HK-2 (cell line): ENCODE measurements around the gene TAS1R2.
"Not testable (repeated sequence)": the region's sequence is repeated elsewhere in the genome, so short reads cannot be mapped to it uniquely, and the experiment has no call there.

ENCODE experiments used
- DNase-seq: peaks from one replicate; pipeline ENCODE4 v3.0.0-alpha.2; 2018; ENCODE audit not compliant: unreplicated experiment

TAS1R2 gene

DNA sequence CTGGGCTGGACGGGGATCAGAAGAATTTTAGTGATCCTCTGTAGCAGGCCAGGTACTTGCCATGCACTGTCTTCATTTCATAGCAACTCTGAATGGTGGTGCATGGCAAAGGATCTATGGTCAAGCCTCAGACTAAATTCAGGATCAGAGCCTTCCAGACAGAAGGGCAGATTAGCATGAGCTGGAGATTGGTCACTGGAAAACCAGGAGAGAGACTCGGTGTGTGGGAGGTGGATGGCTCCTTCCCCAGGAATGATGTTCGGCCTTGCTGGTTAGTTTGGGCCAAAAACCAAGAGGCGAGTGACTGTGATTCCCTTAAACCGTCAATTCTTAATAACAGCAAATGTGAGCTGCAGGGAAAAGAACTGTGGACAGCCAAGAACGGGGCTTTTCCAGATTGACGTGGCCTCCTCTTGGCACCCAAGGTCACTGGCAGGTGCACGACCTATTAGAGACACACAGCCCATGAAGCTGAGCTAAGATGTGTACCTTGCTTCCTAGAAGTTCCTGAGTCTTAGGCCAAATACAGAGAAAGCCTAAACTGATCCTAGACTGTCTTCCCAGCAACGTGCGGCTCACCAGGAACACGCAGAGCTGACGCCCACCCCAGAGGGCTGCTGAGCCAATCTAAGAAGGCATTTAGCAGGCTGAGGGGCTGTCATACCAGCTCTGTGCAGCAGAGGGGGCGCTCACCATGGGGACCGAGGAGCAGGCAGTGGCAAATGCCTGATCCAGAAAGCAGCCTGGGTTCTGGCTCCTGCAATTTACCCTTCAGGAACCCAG is 24.4 kb upstream of the TAS1R2 start:
- DNase-seq = peak; percentile 70

DNA sequence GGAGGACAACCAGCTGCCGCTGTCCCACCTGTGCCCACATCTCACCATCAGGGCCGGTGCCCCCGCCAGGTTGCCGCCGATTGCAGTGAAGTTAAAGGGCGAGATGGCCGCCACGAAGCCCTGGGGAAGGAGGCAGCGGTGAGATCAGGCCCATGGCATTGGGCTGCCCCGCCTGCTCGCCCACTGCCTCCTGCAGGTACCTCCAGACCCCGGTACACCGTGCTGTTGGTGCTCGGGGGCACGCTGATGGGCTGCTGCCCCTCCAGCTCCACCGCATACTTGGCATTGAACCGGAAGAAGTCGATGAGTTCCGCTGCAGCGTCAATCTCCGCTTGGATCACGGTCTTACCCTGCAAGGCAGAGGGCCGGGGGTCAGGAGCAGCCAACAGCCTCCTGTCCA is 23.6 kb upstream of the TAS1R2 start:
- DNase-seq = no peak

DNA sequence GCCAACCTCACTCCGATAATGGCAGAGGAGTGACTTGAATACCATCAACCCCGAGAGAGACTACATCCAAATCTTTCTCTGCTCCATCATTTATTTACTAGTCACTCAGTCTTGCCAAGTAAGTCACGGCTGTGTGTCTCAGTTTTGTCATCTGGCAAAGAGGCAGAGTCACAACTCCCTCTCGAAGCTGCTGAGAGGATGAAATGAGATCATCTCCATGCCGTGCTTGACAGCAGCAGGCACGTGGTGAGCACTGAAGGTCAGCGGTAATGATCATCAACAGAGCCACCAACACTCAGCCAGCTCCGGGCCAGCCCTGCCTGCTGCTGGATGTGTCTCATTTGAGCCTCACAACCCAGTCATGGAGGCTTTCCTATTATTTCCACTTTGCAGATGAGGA is 23.0 kb upstream of the TAS1R2 start:
- peak; percentile 63 for DNase-seq

DNA sequence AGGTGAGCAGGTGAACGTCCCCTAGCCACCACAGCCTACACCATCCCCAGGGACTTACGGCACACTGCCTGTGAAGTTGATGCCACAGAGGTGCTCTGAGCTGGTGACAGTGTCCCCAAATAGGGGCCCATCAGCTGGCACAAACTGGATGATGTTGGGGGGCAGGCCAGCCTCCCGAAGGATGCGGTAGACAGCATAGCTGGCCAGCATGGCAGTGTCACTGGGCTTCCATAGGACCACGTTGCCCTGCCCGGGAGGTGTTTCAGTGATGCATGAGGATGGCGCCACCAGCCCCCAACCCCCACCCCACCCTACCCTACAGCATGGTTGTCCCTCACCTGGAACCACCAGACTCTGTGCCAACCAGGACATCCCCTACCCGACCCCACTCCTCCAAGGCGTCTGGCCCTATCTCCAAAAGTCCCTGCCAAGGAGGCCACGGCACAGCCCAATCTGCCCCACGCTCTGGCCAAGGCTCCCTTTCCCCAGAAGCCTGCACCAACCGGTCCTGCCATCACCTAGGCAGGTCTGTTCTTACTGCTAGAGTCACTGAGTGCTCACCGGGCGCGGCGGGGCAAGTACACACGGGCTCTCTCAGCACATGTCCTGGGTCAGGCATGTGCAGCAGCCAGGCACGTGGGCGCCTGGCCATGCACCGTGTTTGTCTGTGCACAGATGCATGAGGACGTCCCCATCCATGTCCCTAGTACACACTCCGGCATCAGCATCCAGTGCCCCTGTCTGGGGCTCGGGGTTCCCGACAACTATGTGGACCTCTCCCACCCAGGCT is 22.4 kb upstream of the TAS1R2 start:
- no peak for DNase-seq

DNA sequence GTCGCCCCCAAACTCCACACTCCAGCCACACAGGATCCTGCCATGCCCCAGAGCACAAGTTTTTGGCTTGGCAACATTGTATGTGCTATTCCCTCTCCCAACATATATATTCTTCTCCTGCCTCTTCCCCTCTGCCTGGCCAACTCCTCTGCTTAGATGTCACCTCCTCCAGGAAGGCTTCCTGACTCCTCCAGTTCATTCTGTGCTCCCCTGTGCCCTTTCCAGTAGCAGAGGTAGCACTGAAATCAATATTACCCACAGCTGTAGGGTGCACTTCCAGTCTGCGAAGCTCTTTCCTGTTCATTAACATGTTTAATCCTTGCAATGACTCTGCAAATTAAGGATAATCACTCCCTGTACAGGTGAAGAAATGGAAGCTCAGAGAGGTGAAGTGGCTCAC is 21.7 kb upstream of the TAS1R2 start:
- no peak for DNase-seq

DNA sequence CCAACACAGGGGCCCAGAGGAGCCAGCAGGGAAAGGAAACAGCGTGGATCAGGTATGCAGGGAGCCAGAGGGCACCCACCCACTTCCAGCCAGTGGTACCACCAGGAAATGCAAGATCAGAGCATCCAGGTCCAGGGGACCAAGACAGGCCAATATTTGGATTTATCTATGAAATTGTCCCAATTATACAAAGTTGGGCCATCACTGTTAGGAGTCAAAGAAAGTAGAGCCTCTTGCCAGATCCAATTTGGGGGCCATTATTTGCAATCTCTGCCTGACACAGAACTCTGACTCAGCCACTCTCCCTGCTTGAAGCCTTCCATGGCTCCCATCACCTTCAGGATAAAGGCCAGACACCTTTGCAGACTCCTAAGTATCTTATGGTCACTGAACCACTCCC is 21.1 kb upstream of the TAS1R2 start:
- DNase-seq = no peak

DNA sequence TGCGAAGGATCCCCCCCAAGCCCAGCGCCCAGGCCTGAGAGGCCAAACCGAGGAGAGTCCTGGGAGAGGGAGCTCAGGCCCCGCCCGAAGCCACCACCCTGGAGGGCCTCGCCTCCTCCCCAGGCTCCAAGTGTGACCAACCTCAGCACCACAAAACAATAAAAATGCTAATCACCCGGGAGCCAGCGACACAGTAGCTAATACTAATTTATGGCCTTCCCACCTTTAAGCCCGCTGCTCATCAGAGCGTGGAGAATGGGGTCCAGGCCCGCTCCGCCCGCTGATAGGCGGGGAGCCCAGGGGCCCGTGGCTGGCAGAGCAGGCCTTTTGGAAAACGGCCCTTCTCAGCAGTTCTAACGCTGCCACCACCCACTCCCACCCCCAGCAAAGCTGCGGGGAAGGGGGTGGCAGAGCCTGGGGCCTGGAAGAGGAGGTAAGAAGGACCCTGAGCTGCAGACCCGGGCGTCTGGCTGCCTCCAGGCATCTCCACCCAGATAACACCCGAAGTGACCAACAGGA is 20.4 kb upstream of the TAS1R2 start:
- no peak for DNase-seq

DNA sequence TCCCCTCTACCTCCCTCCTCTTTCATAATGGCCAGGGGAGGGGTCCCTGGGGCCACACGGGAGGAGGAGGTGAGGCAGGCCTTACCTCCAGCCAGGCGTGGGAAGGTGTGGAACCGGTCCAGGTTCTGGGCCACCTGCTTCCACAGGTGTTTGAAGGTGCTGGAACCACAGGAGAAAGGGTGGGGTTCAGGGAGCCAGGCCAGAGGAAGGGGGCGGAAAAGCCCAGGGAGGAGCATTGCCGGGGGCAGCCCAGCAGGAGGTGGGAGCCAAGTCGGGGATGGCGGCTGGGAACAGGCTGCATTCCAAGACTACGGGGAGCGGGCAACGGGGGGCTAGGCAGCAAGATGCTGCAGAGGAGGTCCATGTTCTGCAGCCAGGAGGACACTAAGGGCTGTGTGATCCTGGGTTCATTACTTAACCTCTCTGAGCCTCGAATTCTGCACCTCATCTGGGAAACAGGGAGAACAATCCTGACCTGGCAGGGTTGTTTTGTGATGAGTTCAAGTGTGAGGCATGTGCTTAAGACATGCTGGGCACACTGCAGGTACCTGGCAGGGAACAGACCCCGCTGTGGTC is 19.8 kb upstream of the TAS1R2 start:
- DNase-seq = no peak

DNA sequence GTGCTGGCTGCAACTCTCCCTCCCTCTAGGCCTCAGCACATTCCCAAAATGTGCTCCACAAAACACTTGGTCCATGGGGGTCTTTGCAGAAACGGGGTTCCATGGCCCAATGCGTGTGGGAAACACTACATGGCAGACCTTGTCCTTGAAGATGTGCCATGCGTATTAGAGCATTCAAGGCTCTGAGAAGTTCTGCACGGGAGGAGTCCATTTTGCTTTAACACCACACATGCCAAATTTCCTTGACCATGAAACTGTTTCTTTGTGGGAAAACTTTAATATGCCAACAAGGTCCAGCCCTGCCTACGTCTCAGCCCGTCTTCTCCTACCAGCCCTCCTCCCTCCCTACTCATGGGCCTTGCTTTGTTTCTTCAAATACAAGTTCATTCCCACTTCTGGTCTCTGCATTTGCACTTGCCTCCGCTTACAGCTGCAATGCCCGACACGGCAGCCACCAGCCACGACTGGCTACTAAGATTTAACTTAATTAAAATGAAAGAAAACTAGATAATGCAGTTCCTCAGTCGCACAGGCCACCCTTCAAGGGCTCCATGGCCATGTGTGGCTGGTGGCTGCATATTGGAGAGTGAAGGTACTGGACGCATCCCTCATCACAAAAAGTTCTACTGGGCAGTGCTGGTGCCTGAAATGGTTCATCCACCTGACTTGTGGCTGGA is 19.2 kb upstream of the TAS1R2 start:
- DNase-seq = no peak

DNA sequence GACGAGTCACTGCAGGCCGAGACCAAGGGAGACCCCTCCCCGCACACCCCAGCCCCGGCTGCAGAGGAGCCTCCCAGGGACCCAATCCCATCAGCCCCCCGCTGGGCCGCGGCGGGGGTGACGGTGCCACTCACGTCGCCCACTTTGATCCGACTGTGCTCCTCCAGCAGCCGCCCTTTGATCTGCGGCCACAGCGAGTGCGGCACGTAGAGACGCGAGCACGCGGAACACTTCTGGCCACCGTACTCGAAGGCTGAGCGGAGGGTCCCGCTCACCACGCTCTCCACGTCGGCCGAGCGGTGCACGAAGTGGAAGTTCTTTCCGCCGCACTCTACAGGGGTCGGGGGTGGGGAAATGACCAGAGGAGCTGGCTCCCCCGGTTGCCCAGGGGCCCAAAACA is 17.8 kb upstream of the TAS1R2 start:
- DNase-seq = no peak

DNA sequence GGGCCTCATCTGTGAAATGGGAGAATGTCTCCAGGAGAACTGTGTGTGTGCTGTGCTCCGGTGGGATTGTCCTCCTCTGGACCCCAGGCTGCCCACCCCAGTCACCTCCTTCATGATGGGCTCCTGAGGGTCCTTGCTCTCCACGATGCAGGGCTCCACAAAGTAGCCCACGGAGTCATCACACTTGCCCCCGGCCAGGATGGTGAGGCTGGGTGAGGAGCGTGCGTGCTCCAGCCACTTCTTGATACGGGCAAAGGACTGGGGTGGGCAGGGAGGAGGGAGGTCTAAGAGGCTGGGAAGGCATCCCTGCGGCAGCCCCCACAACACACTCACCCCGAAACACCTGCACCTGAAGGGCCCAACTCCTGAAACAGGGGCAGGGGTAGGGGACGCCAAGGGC is 16.8 kb upstream of the TAS1R2 start:
- no peak for DNase-seq

DNA sequence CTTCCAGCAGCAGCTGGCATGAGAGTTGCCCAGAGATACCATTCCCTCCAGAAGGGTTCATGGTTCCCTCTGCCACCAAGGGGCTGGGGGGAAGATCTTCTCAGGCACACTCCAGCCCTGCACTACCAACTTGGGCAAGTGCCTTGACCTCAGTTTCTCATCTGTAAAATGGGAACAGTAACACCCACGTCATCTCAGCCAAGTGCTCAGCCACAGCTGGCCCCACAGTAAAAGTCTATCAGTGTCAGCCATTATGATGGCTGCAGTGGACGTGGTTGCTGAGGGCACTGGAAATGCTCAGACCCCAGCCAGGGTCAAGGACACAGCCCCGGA is 16.3 kb upstream of the TAS1R2 start:
- no peak for DNase-seq

DNA sequence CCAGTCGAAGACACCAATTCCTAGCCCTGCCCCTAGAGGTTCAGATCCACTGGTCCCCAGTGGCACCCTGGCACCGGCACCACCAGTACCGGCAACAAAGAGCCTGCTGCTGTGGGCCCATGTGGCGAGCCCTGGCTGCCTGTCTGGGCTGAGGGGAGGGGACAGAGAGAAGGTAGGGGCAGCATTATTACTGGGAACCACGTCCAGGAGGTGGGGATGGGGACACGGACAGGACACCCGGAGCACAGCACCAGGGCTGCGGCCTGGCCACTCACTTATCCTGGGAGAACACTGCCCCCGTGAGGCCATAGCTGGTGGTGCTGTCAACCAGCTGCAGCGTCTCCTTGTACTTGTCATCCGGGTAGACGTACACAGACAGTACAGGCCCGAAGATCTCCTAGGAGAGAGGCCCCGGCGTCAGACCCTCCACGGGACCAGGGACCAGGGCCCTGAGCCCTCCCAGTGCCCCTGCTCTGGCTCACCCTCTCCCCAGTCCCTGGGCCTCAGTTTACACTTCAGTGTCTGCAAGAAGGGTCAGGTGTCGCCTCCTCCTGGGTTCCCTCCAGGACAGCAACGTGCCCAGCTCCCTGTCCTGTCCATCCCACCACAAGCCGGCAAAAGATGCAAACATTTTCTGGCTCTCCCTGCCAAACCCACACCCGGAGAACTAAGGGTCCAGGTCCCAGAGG is 15.8 kb upstream of the TAS1R2 start:
- DNase-seq = peak; percentile 80

DNA sequence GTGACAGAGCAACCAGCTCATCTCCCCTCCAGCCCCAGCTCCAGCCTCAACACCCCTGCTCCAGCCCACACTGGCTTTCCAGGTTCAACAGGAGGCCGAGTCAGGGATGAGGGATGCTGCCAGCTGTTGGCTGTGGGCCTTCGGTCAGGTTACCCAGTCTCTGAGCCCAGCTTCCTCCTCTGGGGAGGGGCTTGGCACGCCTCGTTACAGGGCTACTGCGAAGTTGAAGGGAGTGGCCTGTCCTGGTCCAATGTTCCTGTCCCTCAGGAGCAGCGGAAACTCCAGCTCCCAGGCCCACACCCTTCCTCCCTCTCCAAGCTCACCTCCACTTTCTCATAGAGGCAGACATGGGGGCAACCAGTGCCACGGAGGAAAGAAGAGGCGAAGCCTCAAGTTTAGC is 15.1 kb upstream of the TAS1R2 start:
- no peak for DNase-seq

DNA sequence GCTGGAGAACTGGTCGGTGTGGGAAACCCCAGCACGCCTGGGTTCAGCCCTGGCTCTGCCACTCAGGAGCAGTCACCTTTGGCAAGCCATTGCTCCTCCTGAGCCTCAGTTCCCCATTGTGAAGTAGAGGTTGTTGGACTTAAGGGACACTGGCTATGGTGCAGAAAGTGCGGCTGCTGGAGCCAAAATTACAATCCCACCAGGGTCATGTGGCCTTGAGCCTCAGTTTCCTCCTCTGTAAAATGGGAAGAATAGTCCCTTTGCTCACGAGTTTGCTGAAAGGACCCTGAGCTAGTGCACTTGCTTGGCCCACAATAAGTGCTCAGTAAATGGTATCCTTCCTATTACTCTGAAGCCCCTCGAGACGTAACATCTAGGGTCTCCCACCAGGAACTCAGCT is 14.6 kb upstream of the TAS1R2 start:
- DNase-seq = no peak

DNA sequence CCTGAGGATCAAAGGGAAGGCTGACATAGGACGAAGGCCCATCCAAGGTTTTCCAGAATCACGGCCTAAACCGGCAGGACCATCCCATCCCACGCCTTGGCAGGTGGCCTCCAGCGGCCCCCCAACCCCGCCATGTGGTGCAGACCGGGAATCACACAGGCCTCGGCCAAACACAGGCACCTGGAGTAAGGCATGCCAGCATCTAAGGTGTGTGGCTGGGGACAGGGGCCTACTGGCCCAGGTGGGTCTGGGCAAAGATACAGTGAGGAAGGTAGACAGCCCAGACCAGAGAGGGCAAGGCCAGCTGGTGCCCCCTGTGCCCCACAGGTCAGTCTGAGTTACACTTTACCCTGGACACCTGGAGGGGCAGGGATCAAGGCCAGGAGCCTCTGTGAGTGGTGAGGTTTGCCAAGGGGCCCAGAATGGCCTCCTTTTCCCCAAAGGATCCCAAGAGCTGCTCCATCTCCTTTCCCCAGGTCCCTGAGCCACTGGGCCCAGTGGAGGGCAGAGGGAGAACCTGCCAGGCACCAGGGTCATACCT is 12.7 kb upstream of the TAS1R2 start:
- no peak for DNase-seq

DNA sequence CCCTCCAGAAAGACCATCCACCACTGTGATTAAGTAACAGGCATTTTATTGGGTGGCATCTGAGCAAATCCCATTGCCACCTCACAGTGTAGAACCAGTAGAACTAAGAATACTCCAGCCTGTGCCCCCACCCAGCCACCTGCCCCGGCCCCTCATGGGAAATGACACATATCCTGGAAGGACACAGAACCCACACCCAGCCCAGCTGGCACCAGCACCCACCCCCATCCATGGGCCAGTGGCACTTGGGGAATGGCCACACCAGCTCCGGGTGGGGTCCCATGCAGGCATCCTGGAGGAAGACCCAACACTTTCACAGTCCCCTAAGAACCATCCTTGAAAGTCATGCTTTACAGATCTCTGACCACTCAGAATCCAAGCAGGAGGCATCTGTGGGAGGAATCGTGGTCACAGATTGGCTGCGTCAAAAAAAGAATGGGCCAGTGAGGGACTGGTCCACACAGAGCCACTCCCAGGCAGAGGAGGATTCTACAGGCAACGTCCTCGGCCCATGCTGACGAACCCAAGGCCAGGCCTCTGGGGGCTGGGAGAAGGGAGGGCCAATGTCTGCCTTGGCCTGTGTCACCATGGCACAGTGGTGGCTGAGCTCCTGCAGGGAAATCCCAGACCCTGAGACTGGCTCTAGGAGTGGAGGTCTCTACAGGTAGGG is 12.1 kb upstream of the TAS1R2 start:
- DNase-seq = no peak

DNA sequence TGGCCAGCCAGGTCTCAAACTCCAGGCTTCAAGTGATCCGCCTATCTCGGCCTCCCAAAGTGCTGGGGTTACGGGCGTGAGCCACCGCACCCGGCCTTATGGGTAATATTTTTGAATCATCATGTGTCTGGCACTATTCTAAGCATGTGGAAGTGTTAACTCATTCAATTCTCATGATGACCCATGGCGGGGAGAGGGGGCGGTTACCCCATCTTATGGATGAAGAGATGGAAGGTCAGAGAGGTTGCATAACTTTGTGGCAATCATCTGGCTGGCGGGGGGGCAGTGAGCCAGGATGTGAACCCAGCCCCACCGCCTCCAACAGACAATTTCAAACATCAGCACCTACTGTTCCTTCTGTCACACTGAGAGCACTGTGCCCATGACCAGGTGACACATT is 11.5 kb upstream of the TAS1R2 start:
- no peak for DNase-seq

DNA sequence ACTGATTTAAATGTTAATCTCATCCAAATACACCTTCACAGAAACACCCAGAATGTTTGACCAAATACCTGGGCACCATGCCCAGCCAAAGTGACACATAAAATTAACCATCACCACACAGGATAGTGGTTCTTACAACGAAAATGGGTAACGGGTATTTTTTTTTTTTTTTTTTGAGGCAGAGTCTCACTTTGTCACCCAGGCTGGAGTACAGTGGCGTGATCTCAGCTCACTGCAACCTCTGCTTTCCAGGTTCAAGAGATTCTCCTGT is 11.1 kb upstream of the TAS1R2 start:
- DNase-seq = not testable (repeated sequence)

DNA sequence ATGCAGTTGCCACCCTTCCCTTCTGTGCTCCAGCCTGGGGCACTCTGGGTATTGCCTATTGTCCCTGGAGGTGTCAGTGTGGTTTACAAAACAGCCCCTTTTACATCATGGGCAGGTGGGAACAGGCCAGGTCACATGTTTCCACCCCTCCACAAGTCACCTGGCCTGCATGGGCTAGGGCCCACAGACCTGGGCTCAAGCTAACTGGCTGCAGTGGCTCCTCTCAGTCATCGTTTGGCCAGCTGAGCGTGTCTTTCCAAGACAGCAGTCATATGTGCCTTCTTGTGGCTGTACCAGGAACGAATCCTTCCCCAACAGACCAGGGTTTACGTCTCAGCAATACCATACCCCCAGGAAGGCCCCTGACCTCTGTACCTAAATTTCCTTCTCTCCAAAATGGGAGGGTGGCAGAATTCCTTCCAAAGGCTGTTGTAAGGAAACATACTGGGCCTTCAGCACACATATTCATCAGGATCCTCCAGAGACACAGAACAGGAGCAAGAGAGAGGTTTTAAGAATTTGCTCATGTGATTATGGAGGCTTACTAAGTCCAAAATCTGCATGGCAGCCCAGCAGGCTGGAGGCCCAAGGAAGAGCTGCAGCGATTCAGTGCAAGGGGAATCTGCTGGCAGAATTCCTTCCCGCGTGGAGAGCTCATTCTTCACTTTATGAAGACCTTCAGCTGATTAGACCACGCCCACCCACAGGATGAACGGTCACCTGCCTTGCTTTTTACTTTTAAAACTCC is 10.6 kb upstream of the TAS1R2 start:
- DNase-seq = no peak
